IMR-90 (cell line): ENCODE data around the gene GFRA3. TPM values are rescaled to one million over a fixed set of nuclear protein-coding genes. Genes with fewer than 3 reads are reported as not detected.

Experiments
- ATAC-seq: fragments of 200-7000 bp; cut with Tn5 transposase; 2 replicates; pipeline ENCODE4 v1.9.1; 2020; ENCODE audit warnings: low read depth, mild to moderate bottlenecking, moderate library complexity
- BruUV-seq: library from RNA; stranded (reverse); fragments of 400-500 nt; replicated peaks from 2 replicates; lab custom pipeline; 2021; lab: Mats Ljungman, UMichigan
- CTCF ChIA-PET: fragments of 300-600 bp; formaldehyde crosslinking; extraction: SDS; loops from one replicate; lab custom pipeline; 2021; ENCODE audit warnings: antibody characterized with exemption; lab: Yijun Ruan, JAX
- POLR2A ChIA-PET: fragments of 300-600 bp; sonication (Branson Sonifier 250); formaldehyde crosslinking; loops from one replicate; lab custom pipeline; 2022; ENCODE audit warnings: antibody characterized with exemption; ENCODE audit not compliant: unreplicated experiment; lab: Charles Lee
- DNase-seq: peaks from one replicate; pipeline ENCODE4 v3.0.0; 2013
- H2AFZ ChIP-seq: replicated peaks from 2 replicates; pipeline ENCODE3; 2013; ENCODE audit warnings: low read length, mild to moderate bottlenecking; ENCODE audit not compliant: poor library complexity
- H2AK5ac ChIP-seq: 2 replicates; pipeline ENCODE4 v1.6.1; 2013; ENCODE audit warnings: low read depth, low read length, inconsistent platforms
- H2AK9ac ChIP-seq: replicated peaks from 2 replicates; pipeline ENCODE3; 2013; ENCODE audit warnings: mild to moderate bottlenecking, low read depth, low read length, moderate library complexity; ENCODE audit not compliant: poor library complexity
- H2BK120ac ChIP-seq: 2 replicates; pipeline ENCODE4 v1.6.1; 2013; ENCODE audit warnings: low read depth, low read length, inconsistent platforms
- H2BK15ac ChIP-seq: 3 replicates; pipeline ENCODE4 v1.6.1; 2013; ENCODE audit warnings: low read depth, low read length, inconsistent platforms
- H2BK20ac ChIP-seq: 2 replicates; pipeline ENCODE4 v1.6.1; 2013; ENCODE audit warnings: low read depth, mild to moderate bottlenecking, inconsistent platforms, low read length, moderate library complexity
- H2BK5ac ChIP-seq: 2 replicates; pipeline ENCODE4 v1.6.1; 2013; ENCODE audit warnings: mild to moderate bottlenecking, low read depth, low read length, inconsistent platforms; ENCODE audit not compliant: poor library complexity, severe bottlenecking
- H3K14ac ChIP-seq: replicated peaks from 2 replicates; pipeline ENCODE4 v1.6.1; 2013; ENCODE audit warnings: low read depth, low read length, inconsistent platforms
- H3K18ac ChIP-seq: 2 replicates; pipeline ENCODE4 v1.6.1; 2013; ENCODE audit warnings: low read depth, low read length, control low read depth
- H3K23ac ChIP-seq: 2 replicates; pipeline ENCODE4 v1.6.1; 2013; ENCODE audit warnings: low read depth, low read length, inconsistent platforms
- H3K27ac ChIP-seq: 2 replicates; pipeline ENCODE4 v1.5.1; 2013; ENCODE audit warnings: mild to moderate bottlenecking, control low read depth, low read length; ENCODE audit not compliant: insufficient read depth
- H3K27me3 ChIP-seq: 2 replicates; pipeline ENCODE4 v1.6.1; 2013; ENCODE audit warnings: low read length; ENCODE audit not compliant: control insufficient read depth, insufficient read depth
- H3K36me3 ChIP-seq: 2 replicates; pipeline ENCODE4 v1.6.1; 2013; ENCODE audit warnings: low read length, mixed read lengths; ENCODE audit not compliant: control insufficient read depth, insufficient read depth
- H3K4ac ChIP-seq: 2 replicates; pipeline ENCODE4 v1.6.1; 2013; ENCODE audit warnings: low read depth, low read length, inconsistent platforms
- H3K4me1 ChIP-seq: 2 replicates; pipeline ENCODE4 v1.6.1; 2013; ENCODE audit warnings: low read length, mixed read lengths; ENCODE audit not compliant: control insufficient read depth, insufficient read depth
- H3K4me2 ChIP-seq: 2 replicates; pipeline ENCODE4 v1.6.1; 2013; ENCODE audit warnings: low read depth, mild to moderate bottlenecking, control low read depth, low read length, moderate library complexity
- H3K4me3 ChIP-seq: 2 replicates; pipeline ENCODE4 v1.5.1; 2013; ENCODE audit warnings: low read depth, mild to moderate bottlenecking, control low read depth, low read length, moderate library complexity; ENCODE audit not compliant: insufficient read depth
- H3K56ac ChIP-seq: 2 replicates; pipeline ENCODE4 v1.6.1; 2013; ENCODE audit warnings: low read length, inconsistent platforms; ENCODE audit not compliant: insufficient read depth; ENCODE audit errors: extremely low read depth
- H3K79me1 ChIP-seq, 2 experiments: 2 replicates each; pipeline ENCODE4 v1.6.1; 2013; ENCODE audit warnings: low read length in 2 of 2, inconsistent platforms in 1 of 2, low read depth in 1 of 2
- H3K9ac ChIP-seq: 2 replicates; pipeline ENCODE4 v1.6.1; 2013; ENCODE audit warnings: low read depth, low read length, control low read depth
- H3K9me1 ChIP-seq: 2 replicates; pipeline ENCODE4 v1.6.1; 2013; ENCODE audit warnings: low read length, inconsistent platforms; ENCODE audit not compliant: insufficient read depth
- H3K9me3 ChIP-seq: 2 replicates; pipeline ENCODE4 v1.6.1; 2013; ENCODE audit warnings: low read length; ENCODE audit not compliant: control insufficient read depth, insufficient read depth
- H4K20me1 ChIP-seq: 2 replicates; pipeline ENCODE4 v1.6.1; 2013; ENCODE audit warnings: low read length, inconsistent platforms; ENCODE audit not compliant: insufficient read depth
- H4K5ac ChIP-seq: 2 replicates; pipeline ENCODE4 v1.6.1; 2013; ENCODE audit warnings: mild to moderate bottlenecking, low read depth, low read length, control low read depth
- H4K8ac ChIP-seq, 2 experiments: 2 replicates each; pipeline ENCODE4 v1.6.1; 2013; ENCODE audit warnings: low read depth in 2 of 2, low read length in 2 of 2, control low read depth in 1 of 2, inconsistent platforms in 1 of 2
- H4K91ac ChIP-seq: 2 replicates; pipeline ENCODE4 v1.6.1; 2013; ENCODE audit warnings: low read depth, low read length, inconsistent platforms; ENCODE audit not compliant: insufficient read depth
- BHLHE40 ChIP-seq: fragments of 150-350 bp; IDR thresholded peaks from 2 replicates; pipeline ENCODE4 v1.6.1; 2016; ENCODE audit warnings: mild to moderate bottlenecking, low read depth, low read length
- CEBPB ChIP-seq: IDR thresholded peaks from 2 replicates; pipeline ENCODE4 v1.6.1; 2012; ENCODE audit warnings: low read depth, low read length, improper control_type of control experiment
- CHD1 ChIP-seq: IDR thresholded peaks from 2 replicates; pipeline ENCODE4 v1.6.1; 2012; ENCODE audit warnings: low read depth, low read length, improper control_type of control experiment
- CTCF ChIP-seq: conservative IDR thresholded peaks from 2 replicates; pipeline ENCODE4 v1.5.1; 2012; ENCODE audit warnings: mild to moderate bottlenecking, low read depth, low read length, improper control_type of control experiment
- ELK1 ChIP-seq: fragments of 150-350 bp; IDR thresholded peaks from 2 replicates; pipeline ENCODE4 v1.6.1; 2016; ENCODE audit warnings: low read depth, mild to moderate bottlenecking, low read length, moderate library complexity, borderline replicate concordance
- FOS ChIP-seq: fragments of 150-350 bp; IDR thresholded peaks from 2 replicates; pipeline ENCODE4 v1.6.1; 2016; ENCODE audit warnings: low read depth, low read length
- MAFK ChIP-seq: IDR thresholded peaks from 2 replicates; pipeline ENCODE4 v1.6.1; 2012; ENCODE audit warnings: low read depth, low read length, improper control_type of control experiment
- MAZ ChIP-seq: IDR thresholded peaks from 2 replicates; pipeline ENCODE4 v1.6.1; 2012; ENCODE audit warnings: low read depth, mild to moderate bottlenecking, low read length, improper control_type of control experiment, moderate library complexity, borderline replicate concordance
- MXI1 ChIP-seq: IDR thresholded peaks from 2 replicates; pipeline ENCODE4 v1.6.1; 2012; ENCODE audit warnings: low read depth, mild to moderate bottlenecking, low read length, moderate library complexity, borderline replicate concordance
- NFE2L2 ChIP-seq: fragments of 150-350 bp; IDR thresholded peaks from 2 replicates; pipeline ENCODE4 v1.6.1; 2016; ENCODE audit warnings: low read depth, mild to moderate bottlenecking, low read length
- POLR2A ChIP-seq: IDR thresholded peaks from 2 replicates; pipeline ENCODE4 v1.6.1; 2012; ENCODE audit warnings: mild to moderate bottlenecking, low read depth, low read length
- RAD21 ChIP-seq: IDR thresholded peaks from 2 replicates; pipeline ENCODE4 v1.6.1; 2012; ENCODE audit warnings: low read length, improper control_type of control experiment
- RCOR1 ChIP-seq: IDR thresholded peaks from 2 replicates; pipeline ENCODE4 v1.6.1; 2012; ENCODE audit warnings: mild to moderate bottlenecking, low read length, improper control_type of control experiment; ENCODE audit not compliant: insufficient replicate concordance
- RFX5 ChIP-seq: IDR thresholded peaks from 2 replicates; pipeline ENCODE4 v1.8.0; 2012; ENCODE audit warnings: low read depth, mild to moderate bottlenecking, low read length, moderate library complexity
- SMC3 ChIP-seq: fragments of 150-350 bp; IDR thresholded peaks from 2 replicates; pipeline ENCODE4 v1.6.1; 2016; ENCODE audit warnings: low read depth, mild to moderate bottlenecking, antibody characterized with exemption, low read length, moderate library complexity
- USF2 ChIP-seq: fragments of 150-350 bp; IDR thresholded peaks from 2 replicates; pipeline ENCODE4 v1.6.1; 2017; ENCODE audit warnings: mild to moderate bottlenecking, antibody characterized with exemption, low read length, low read depth
- WGBS, 2 experiments: methylation state at CpG; one replicate each; pipeline versions ENCODE4 v1.1.5 to v1.1.7; 2013; ENCODE audit warnings: missing lambda C conversion rate in 2 of 2; ENCODE audit not compliant: insufficient read length in 1 of 2; ENCODE audit errors: extremely low coverage in 2 of 2; 5-methylcytosine and 5-hydroxymethylcytosine counted together
- dilution Hi-C: fragments of 300-500 bp; cut with HindIII; formaldehyde crosslinking; loops from one replicate; pipeline ENCODE4 v1.14.3; 2018; ENCODE audit warnings: low sequenced_read_pairs; ENCODE audit not compliant: unreplicated experiment
- in situ Hi-C: fragments of 300-500 bp; cut with MboI; formaldehyde crosslinking; loops from 3 replicates; pipeline ENCODE4 v1.14.3; 2019; ENCODE audit warnings: low sequenced_read_pairs, inconsistent platforms, mixed read lengths
- intact Hi-C: fragments of 100-400 bp; cut with micrococcal nuclease; formaldehyde crosslinking; loops from 2 replicates; pipeline ENCODE4 v1.10.0; 2022
- polyA plus RNA-seq, 3 experiments: library from polyadenylated mRNA; depleted of rRNA; stranded (reverse); fragments of >200 nt; gene quantifications; 2 replicates each; pipeline ENCODE4 v1.2.3, GENCODE V29; 2012; ENCODE audit warnings: low replicate concordance in 1 of 3
- total RNA-seq: library from RNA; depleted of rRNA; stranded (reverse); fragments of >200 nt; gene quantifications from 2 replicates; pipeline ENCODE4 v1.2.3, GENCODE V29; 2012

GFRA3 gene
- total and polyA plus RNA-seq, 2 of the 4 experiments (the other 2 are of a cell fraction) = not detected

- H3K14ac ChIP-seq = no peak overlapping the region
- H3K27ac ChIP-seq = no peak overlapping the region
- H3K9me3 ChIP-seq = peaks cover 7% of the 10 kb centered on the region
- no peak overlapping the region for H2BK5ac ChIP-seq
- H2BK120ac ChIP-seq = no peak overlapping the region
- intact Hi-C loops = loop anchor here (2.0 kb wide), 1 partner anchor 187 kb away; no protein-coding TSS in a partner anchor
- no peak overlapping the region for H3K4me3 ChIP-seq
- H4K20me1 ChIP-seq = no peaks in the 10 kb centered on the region
- H3K9ac ChIP-seq = no peak overlapping the region
- dilution Hi-C loops = no loop called here
- BruUV-seq = no TSS peak
- H3K4me2 ChIP-seq = no peak overlapping the region
- no peak overlapping the region for H4K5ac ChIP-seq
- no peak for TF ChIP-seq MAZ
- no peak for TF ChIP-seq CEBPB
- TF ChIP-seq USF2 = no peak
- TF ChIP-seq RCOR1 = no peak
- no peak for TF ChIP-seq POLR2A
- TF ChIP-seq CTCF = no peak
- no peak for TF ChIP-seq FOS
- TF ChIP-seq BHLHE40 = no peak
- TF ChIP-seq MXI1 = no peak
- no peak for TF ChIP-seq NFE2L2
- TF ChIP-seq MAFK = no peak
- no peak for TF ChIP-seq SMC3
- no peak for TF ChIP-seq RAD21
- TF ChIP-seq CHD1 = no peak
- no peak for TF ChIP-seq ELK1
- TF ChIP-seq RFX5 = no peak
- DNase-seq (no peak), ATAC-seq (no peak)
- no peak overlapping the region for H2AK9ac ChIP-seq
- H4K8ac ChIP-seq = no peak overlapping the region
- H2BK15ac ChIP-seq = no peak overlapping the region
- no peaks in the 10 kb centered on the region for H3K36me3 ChIP-seq
- POLR2A ChIA-PET = no interaction called here
- H3K23ac ChIP-seq = no peak overlapping the region
- H3K27me3 ChIP-seq = peaks cover 10% of the 10 kb centered on the region
- H4K91ac ChIP-seq = no peak overlapping the region
- H3K4me1 ChIP-seq = no peaks in the 10 kb centered on the region
- no peaks in the 10 kb centered on the region for H3K9me1 ChIP-seq
- H3K79me1 ChIP-seq = no peaks in the 10 kb centered on the region
- no peak overlapping the region for H3K56ac ChIP-seq
- H2AFZ ChIP-seq = no peak overlapping the region
- H3K18ac ChIP-seq = no peak overlapping the region
- in situ Hi-C loops = loop anchor here (10.0 kb wide), 1 partner anchor 191 kb away; no protein-coding TSS in a partner anchor
- WGBS, 2 experiments = no CpG with 5 or more reads among the region's 1 CpG
- H3K4ac ChIP-seq = no peak overlapping the region
- no peak overlapping the region for H2BK20ac ChIP-seq
- no peak overlapping the region for H2AK5ac ChIP-seq
- CTCF ChIA-PET = interaction anchor here (0.7 to 1.1 kb wide), 4 partner anchors 10 to 66 kb away, joined by 3 to 8 read pairs (median 4); partner anchors contain the start of gene CDC23
These were observed 50.9 kb downstream of the GFRA3 start for GRCh38 chr5:138223532-138223931.
